HCT116 (cell line): ENCODE measurements around the gene TAF1D. TPM values are rescaled to one million over a fixed set of nuclear protein-coding genes. Genes with fewer than 3 reads are reported as not detected.

ENCODE experiments used
- ATAC-seq: fragments of 200-7000 bp; cut with Tn5 transposase; 2 replicates; pipeline ENCODE4 v1.9.1; 2020; ENCODE audit warnings: mild to moderate bottlenecking, moderate library complexity
- BruUV-seq: library from RNA; stranded (reverse); fragments of 400-500 nt; replicated peaks from 2 replicates; lab custom pipeline; 2021; lab: Mats Ljungman, UMichigan
- CTCF ChIA-PET: fragments of 300-600 bp; sonication (Branson Sonifier 250); formaldehyde crosslinking; loops from one replicate; lab custom pipeline; 2021; ENCODE audit warnings: antibody characterized with exemption; lab: Charles Lee
- POLR2A ChIA-PET: fragments of 300-600, 350-600 bp; sonication (Branson Sonifier 250); formaldehyde crosslinking; loops from one replicate; lab custom pipeline; 2021; ENCODE audit warnings: antibody characterized with exemption; lab: Charles Lee
- RAD21 ChIA-PET, 2 experiments: fragments of 300-600 bp; sonication (Branson Sonifier 250); formaldehyde crosslinking; loops; one replicate each; lab custom pipeline; 2023; ENCODE audit warnings: low total read pairs in 2 of 2; ENCODE audit not compliant: uncharacterized antibody in 2 of 2, unreplicated experiment in 2 of 2, low non-redundant PET in 1 of 2; lab: Charles Lee
- DNase-seq: peaks from one replicate; pipeline ENCODE4 v3.0.0-alpha.2; 2010; ENCODE audit warnings: low read depth, low spot score
- H2AFZ ChIP-seq: fragments of 200-600 bp; shearing (Covaris generic), sonication (generic); 2 replicates; pipeline ENCODE4 v1.6.1; 2017; ENCODE audit warnings: low read depth, mixed run types, mixed read lengths, antibody characterized with exemption, low read length; ENCODE audit not compliant: poor library complexity, severe bottlenecking
- H3K27ac ChIP-seq: 2 replicates; pipeline ENCODE4 v1.5.1; 2012; ENCODE audit warnings: low read depth, low read length
- H3K27me3 ChIP-seq: fragments of 200-600 bp; sonication (generic); 2 replicates; pipeline ENCODE4 v1.6.1; 2016; ENCODE audit warnings: mixed run types, low read length, mixed read lengths; ENCODE audit not compliant: insufficient read depth
- H3K36me3 ChIP-seq, 2 experiments: fragments of 200-500 bp in 1 of 2; fragments of 200-600 bp in 1 of 2; sonication (Bioruptor generic) in 1 of 2; sonication (generic) in 1 of 2; 2 replicates each; pipeline versions ENCODE4 v1.5.1 to v1.6.1; 2014 to 2016; ENCODE audit warnings: low read length in 2 of 2, inconsistent platforms in 1 of 2, mixed read lengths in 1 of 2, mixed run types in 1 of 2; ENCODE audit not compliant: insufficient read depth in 2 of 2, control insufficient read depth in 1 of 2
- H3K4me1 ChIP-seq, 2 experiments: fragments of 200-600 bp in 1 of 2; sonication (generic) in 1 of 2; 2 replicates each; pipeline versions ENCODE4 v1.5.1 to v1.6.1; 2012 to 2017; ENCODE audit warnings: low read length in 2 of 2, inconsistent platforms in 1 of 2, mild to moderate bottlenecking in 1 of 2, mixed read lengths in 1 of 2, mixed run types in 1 of 2, moderate library complexity in 1 of 2; ENCODE audit not compliant: insufficient read depth in 2 of 2, control insufficient read depth in 1 of 2
- H3K4me2 ChIP-seq: fragments of 200-600 bp; sonication (generic); 2 replicates; pipeline ENCODE4 v1.6.1; 2017; ENCODE audit warnings: mixed run types, low read length, mixed read lengths
- H3K4me3 ChIP-seq, 2 experiments: fragments of 200-600 bp in 1 of 2; sonication (generic) in 1 of 2; replicated peaks in 1 of 2; 2 replicates each; pipeline ENCODE4 v1.5.1; 2011 to 2016; ENCODE audit warnings: low read length in 2 of 2, control low read depth in 1 of 2, low read depth in 1 of 2, mild to moderate bottlenecking in 1 of 2, mixed read lengths in 1 of 2, mixed run types in 1 of 2
- H3K79me2 ChIP-seq: fragments of 200-600 bp; sonication (generic); 2 replicates; pipeline ENCODE4 v1.6.1; 2017; ENCODE audit warnings: mild to moderate bottlenecking, mixed run types, low read length, moderate library complexity, mixed read lengths; ENCODE audit not compliant: insufficient read depth
- H3K9ac ChIP-seq: fragments of 200-600 bp; sonication (generic); 2 replicates; pipeline ENCODE4 v1.6.1; 2016; ENCODE audit warnings: low read length, mixed read lengths
- H3K9me2 ChIP-seq: fragments of 200-600 bp; sonication (generic), shearing (Covaris generic); 2 replicates; pipeline ENCODE4 v1.6.1; 2017; ENCODE audit warnings: mixed run types, mild to moderate bottlenecking, moderate library complexity; ENCODE audit not compliant: insufficient read depth
- H3K9me3 ChIP-seq, 2 experiments: fragments of 200-500 bp in 1 of 2; fragments of 200-600 bp in 1 of 2; sonication (Bioruptor generic) in 1 of 2; sonication (generic) in 1 of 2; 2 replicates each; pipeline ENCODE4 v1.6.1; 2014 to 2017; ENCODE audit warnings: low read length in 2 of 2, mixed read lengths in 2 of 2, inconsistent platforms in 1 of 2, low read depth in 1 of 2, mild to moderate bottlenecking in 1 of 2, mixed run types in 1 of 2, moderate library complexity in 1 of 2; ENCODE audit not compliant: control insufficient read depth in 1 of 2, insufficient read depth in 1 of 2
- H4K20me1 ChIP-seq: fragments of 200-600 bp; sonication (generic), shearing (Covaris generic); 2 replicates; pipeline ENCODE4 v1.6.1; 2017; ENCODE audit warnings: mixed run types, mild to moderate bottlenecking, moderate library complexity; ENCODE audit not compliant: insufficient read depth
- ATF3 ChIP-seq: IDR thresholded peaks from 2 replicates; pipeline ENCODE4 v1.6.1; 2012
- CBX3 ChIP-seq: IDR thresholded peaks from 2 replicates; pipeline ENCODE4 v1.6.1; 2012; ENCODE audit warnings: low read depth
- CEBPB ChIP-seq: IDR thresholded peaks from 2 replicates; pipeline ENCODE4 v1.6.1; 2012; ENCODE audit warnings: low read depth
- CTCF ChIP-seq, 3 experiments: fragments of 200-600 bp in 1 of 3; sonication (generic) in 1 of 3; IDR thresholded peaks in 2 of 3; conservative IDR thresholded peaks in 1 of 3; 2 replicates each; pipeline ENCODE4 v1.5.1; 2012 to 2017; ENCODE audit warnings: low read depth in 2 of 3, low read length in 2 of 3, antibody characterized with exemption in 1 of 3, borderline replicate concordance in 1 of 3, control low read depth in 1 of 3, mild to moderate bottlenecking in 1 of 3, mixed read lengths in 1 of 3, mixed run types in 1 of 3, moderate library complexity in 1 of 3; ENCODE audit not compliant: insufficient read depth in 1 of 3
- EGR1 ChIP-seq: IDR thresholded peaks from 2 replicates; pipeline ENCODE4 v1.6.1; 2012; ENCODE audit warnings: low read depth
- ELF1 ChIP-seq: IDR thresholded peaks from 2 replicates; pipeline ENCODE4 v1.6.1; 2012; ENCODE audit warnings: low read depth, borderline replicate concordance
- EZH2 ChIP-seq: fragments of 200-600 bp; sonication (generic); IDR thresholded peaks from 2 replicates; pipeline ENCODE4 v1.6.1; 2017; ENCODE audit warnings: antibody characterized with exemption, mixed run types
- EZH2phosphoT487 ChIP-seq: fragments of 200-600 bp; IDR thresholded peaks from 2 replicates; pipeline ENCODE4 v1.6.1; 2018; ENCODE audit warnings: antibody characterized with exemption, borderline replicate concordance
- FOSL1 ChIP-seq: IDR thresholded peaks from 2 replicates; pipeline ENCODE4 v1.6.1; 2012; ENCODE audit warnings: low read depth
- MAX ChIP-seq: IDR thresholded peaks from 2 replicates; pipeline ENCODE4 v1.6.1; 2012
- POLR2A ChIP-seq: IDR thresholded peaks from 2 replicates; pipeline ENCODE4 v1.7.0; 2011; ENCODE audit warnings: borderline replicate concordance; ENCODE audit not compliant: insufficient read depth, insufficient read length; ENCODE audit errors: extremely low read depth
- POLR2AphosphoS5 ChIP-seq: IDR thresholded peaks from 2 replicates; pipeline ENCODE4 v1.6.1; 2011; ENCODE audit warnings: mild to moderate bottlenecking, low read depth, low read length, moderate library complexity
- RAD21 ChIP-seq: IDR thresholded peaks from 2 replicates; pipeline ENCODE4 v1.6.1; 2012; ENCODE audit warnings: low read depth, mild to moderate bottlenecking
- SIN3A ChIP-seq: IDR thresholded peaks from 2 replicates; pipeline ENCODE4 v1.6.1; 2012; ENCODE audit warnings: low read depth
- SP1 ChIP-seq: IDR thresholded peaks from 2 replicates; pipeline ENCODE4 v1.6.1; 2012; ENCODE audit warnings: low read depth
- TCF7L2 ChIP-seq: IDR thresholded peaks from 2 replicates; pipeline ENCODE4 v1.7.0; 2011; ENCODE audit warnings: borderline replicate concordance, inconsistent platforms; ENCODE audit not compliant: insufficient read depth, insufficient read length; ENCODE audit errors: extremely low read depth
- ZBTB33 ChIP-seq: IDR thresholded peaks from 2 replicates; pipeline ENCODE4 v1.6.1; 2011; ENCODE audit warnings: mild to moderate bottlenecking, low read length, moderate library complexity; ENCODE audit not compliant: insufficient replicate concordance; ENCODE audit errors: extremely low read depth
- ZFX ChIP-seq: fragments of 450-650 bp; IDR thresholded peaks from 2 replicates; pipeline ENCODE4 v1.6.1; 2017
- ZNF274 ChIP-seq: fragments of 200-500 bp; sonication (Bioruptor generic); IDR thresholded peaks from 2 replicates; pipeline ENCODE4 v1.6.1; 2014; ENCODE audit warnings: mild to moderate bottlenecking, low read depth, low read length, inconsistent platforms
- intact Hi-C: fragments of 100-400 bp; cut with micrococcal nuclease; formaldehyde crosslinking; loops from 2 replicates; pipeline ENCODE4 v1.10.0; 2022
- total RNA-seq: library from RNA; stranded (reverse); gene quantifications from one replicate; pipeline ENCODE4 v1.2.1, GENCODE V29; 2021; ENCODE audit not compliant: unreplicated experiment

TAF1D gene
- total RNA-seq, 1 experiment from 2014 or later: 267 TPM

- TF ChIP-seq POLR2AphosphoS5 (no peak), TCF7L2 (no peak), SP1 (no peak), ELF1 (no peak), CBX3 (no peak), FOSL1 (no peak)
Measured at GRCh38 chr11:93689240-93689639, 52.1 kb downstream of the TAF1D start (continued).

GRCh38 chr11:93686812-93687211 is 54.5 kb downstream of the TAF1D start:
- H3K36me3 ChIP-seq: peaks cover 40 to 46% of the 10 kb centered on the region in 2 experiments
- intact Hi-C loops: no loop called here
- BruUV-seq: no TSS peak
- H3K4me1 ChIP-seq: no peaks in the 10 kb centered on the region
- no peak for DNase-seq
- H3K4me3 ChIP-seq: no peak overlapping the region
- POLR2A ChIA-PET: no interaction called here
- no peak overlapping the region for H3K4me2 ChIP-seq
- no peak for ATAC-seq
- no peak overlapping the region for H2AFZ ChIP-seq
- TF ChIP-seq SIN3A (no peak), ATF3 (no peak), CEBPB (no peak), MAX (no peak), ZNF274 (no peak), CBX3 (no peak), EZH2 (no peak), SP1 (no peak), POLR2AphosphoS5 (no peak), ZFX (no peak), ZBTB33 (no peak), EZH2phosphoT487 (no peak), FOSL1 (no peak), POLR2A (no peak), RAD21 (no peak), EGR1 (no peak), TCF7L2 (no peak), CTCF (IDR thresholded peaks at IDR 0.05 in 2 of 3, conservative IDR thresholded peaks at IDR 0.05 in 1 of 3; ENCODE audit: borderline replicate concordance in 1 of 3, insufficient read depth in 1 of 3, low read depth in 2 of 3, low read length in 2 of 3) (no peak)
- TF ChIP-seq, all 23 proteins: peak for 0
- ChIA-PET CTCF (no interaction called here), RAD21 (no interaction called here)
- no peaks in the 10 kb centered on the region for H3K9me2 ChIP-seq
- H3K9me3 ChIP-seq: no peaks in the 10 kb centered on the region
- no peaks in the 10 kb centered on the region for H3K27me3 ChIP-seq
- H3K9ac ChIP-seq: no peak overlapping the region
- no peaks in the 10 kb centered on the region for H4K20me1 ChIP-seq
- no peak overlapping the region for H3K27ac ChIP-seq
- H3K79me2 ChIP-seq: peaks cover 7% of the 10 kb centered on the region; the same call in 1 of the 2 replicates
